GM13977 (cell line): Measurements from ENCODE around the gene CADM2.

Experiments used
- DNase-seq: peaks from one replicate; pipeline ENCODE4 v3.0.0; 2012; ENCODE audit warnings: low spot score
- in situ Hi-C: fragments of 300-500 bp; cut with MboI; formaldehyde crosslinking; loops from one replicate; pipeline ENCODE4 v1.12.0; 2022; ENCODE audit warnings: low sequenced_read_pairs, low pct_unique_long_range_greater_than_20kb, mixed read lengths, inconsistent platforms; ENCODE audit not compliant: unreplicated experiment
- TF ChIP-seq, protein P1 (sequence below): IDR thresholded peaks from 2 replicates; pipeline ENCODE4 v1.5.1; 2012; ENCODE audit warnings: mild to moderate bottlenecking, control low read depth; ENCODE audit not compliant: insufficient read depth; ENCODE audit errors: extremely low read depth, missing control alignments

CADM2 gene

GRCh38 chr3:85182975-85183752 lies 224.4 kb downstream of the CADM2 start:
- DNase-seq: no peak
- TF ChIP-seq, protein P1, sequence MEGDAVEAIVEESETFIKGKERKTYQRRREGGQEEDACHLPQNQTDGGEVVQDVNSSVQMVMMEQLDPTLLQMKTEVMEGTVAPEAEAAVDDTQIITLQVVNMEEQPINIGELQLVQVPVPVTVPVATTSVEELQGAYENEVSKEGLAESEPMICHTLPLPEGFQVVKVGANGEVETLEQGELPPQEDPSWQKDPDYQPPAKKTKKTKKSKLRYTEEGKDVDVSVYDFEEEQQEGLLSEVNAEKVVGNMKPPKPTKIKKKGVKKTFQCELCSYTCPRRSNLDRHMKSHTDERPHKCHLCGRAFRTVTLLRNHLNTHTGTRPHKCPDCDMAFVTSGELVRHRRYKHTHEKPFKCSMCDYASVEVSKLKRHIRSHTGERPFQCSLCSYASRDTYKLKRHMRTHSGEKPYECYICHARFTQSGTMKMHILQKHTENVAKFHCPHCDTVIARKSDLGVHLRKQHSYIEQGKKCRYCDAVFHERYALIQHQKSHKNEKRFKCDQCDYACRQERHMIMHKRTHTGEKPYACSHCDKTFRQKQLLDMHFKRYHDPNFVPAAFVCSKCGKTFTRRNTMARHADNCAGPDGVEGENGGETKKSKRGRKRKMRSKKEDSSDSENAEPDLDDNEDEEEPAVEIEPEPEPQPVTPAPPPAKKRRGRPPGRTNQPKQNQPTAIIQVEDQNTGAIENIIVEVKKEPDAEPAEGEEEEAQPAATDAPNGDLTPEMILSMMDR: no peak
- in situ Hi-C loops: no loop called here

- no peak for DNase-seq
- in situ Hi-C loops: no loop called here
- TF ChIP-seq, protein P1: no peak
These were observed 226.7 kb downstream of the CADM2 start for GRCh38 chr3:85185495-85185894.

DNA sequence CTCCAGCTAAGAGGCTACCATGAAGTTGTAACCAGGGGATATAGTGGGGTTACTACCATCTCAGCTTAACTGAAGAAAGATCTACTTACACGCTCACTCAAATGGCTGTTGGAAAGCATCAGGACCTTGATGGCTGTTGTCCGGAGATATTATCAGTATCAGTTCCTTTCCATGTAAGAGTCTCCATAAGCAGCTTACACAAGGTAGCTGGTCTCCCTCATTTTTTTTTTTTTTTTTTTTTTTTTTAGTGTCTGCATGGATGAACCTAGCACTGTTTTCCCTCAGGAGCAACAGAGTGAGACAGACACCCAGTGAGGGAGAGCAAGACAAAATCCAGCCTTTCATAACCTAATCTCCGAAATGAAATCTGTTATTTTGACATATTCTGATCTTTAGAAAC lies 230.9 kb downstream of the CADM2 start:
- TF ChIP-seq, protein P1: no peak
- in situ Hi-C loops: no loop called here
- no peak for DNase-seq

DNA sequence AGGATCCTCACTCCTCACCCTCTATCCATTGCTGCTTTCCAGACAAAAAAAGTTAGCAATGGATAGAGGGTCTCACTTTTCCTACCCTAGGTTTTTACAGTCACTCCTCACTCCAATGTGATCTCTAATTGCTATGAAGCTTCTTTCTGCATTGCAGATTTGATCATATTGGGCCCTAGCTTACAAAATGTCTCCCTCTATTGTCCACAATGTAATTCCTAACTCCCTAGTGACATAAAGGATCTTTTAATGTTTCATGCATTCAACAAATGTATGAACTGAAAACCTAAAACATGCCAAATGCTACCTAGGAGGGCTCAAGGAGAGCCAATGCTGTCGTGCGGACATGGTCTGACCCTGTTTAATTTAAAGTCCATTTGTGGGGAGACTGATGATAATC lies 234.8 kb downstream of the CADM2 start:
- in situ Hi-C loops: no loop called here
- TF ChIP-seq, protein P1: no peak
- DNase-seq: no peak

DNA sequence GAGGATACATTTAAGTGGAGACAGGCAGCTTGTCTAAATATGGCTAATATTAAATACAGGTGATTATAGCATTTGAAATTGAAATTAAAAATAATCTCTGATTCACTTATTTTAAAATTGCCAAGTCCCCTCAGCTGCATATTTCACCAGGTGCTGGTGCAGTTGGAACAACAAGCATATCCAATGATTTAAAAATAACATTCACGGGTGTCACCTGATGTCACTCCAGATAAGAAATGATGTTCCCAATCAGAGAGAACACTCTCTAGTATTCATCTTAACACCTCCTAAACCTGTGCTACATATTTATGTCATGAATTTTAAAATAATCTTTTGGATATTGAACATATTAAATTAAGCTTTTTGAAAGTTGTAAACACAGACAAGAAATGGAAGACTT lies 249.9 kb downstream of the CADM2 start:
- no peak for DNase-seq
- TF ChIP-seq, protein P1: no peak
- in situ Hi-C loops: no loop called here

- no peak for DNase-seq
- in situ Hi-C loops: no loop called here
- TF ChIP-seq, protein P1: no peak
These were observed 251.8 kb downstream of the CADM2 start for GRCh38 chr3:85210540-85210939.
